CD4-positive, alpha-beta T cell treated with Interferon alpha-2 for 1 hour (primary cell): ENCODE data around the gene ZEB2.

Source experiments
- DNase-seq, 2 donors: peaks; one replicate each; pipeline ENCODE4 v3.0.0-alpha.2; 2020 to 2022

ZEB2 gene

GRCh38 chr2:144493027-144493809, 26.7 kb downstream of the ZEB2 start:
- DNase-seq, result no peak

GRCh38 chr2:144490857-144491256, 29.1 kb downstream of the ZEB2 start:
- DNase-seq, result no peak

- DNase-seq, result peak in 1 of 2 donors; percentile 40
These were observed 29.9 kb downstream of the ZEB2 start for GRCh38 chr2:144490017-144490416.

GRCh38 chr2:144489315-144489916, 30.5 kb downstream of the ZEB2 start:
- no peak for DNase-seq

GRCh38 chr2:144484201-144484948, 35.5 kb downstream of the ZEB2 start:
- DNase-seq, result no peak

GRCh38 chr2:144481666-144482065, 38.3 kb downstream of the ZEB2 start:
- no peak for DNase-seq

GRCh38 chr2:144481109-144481508, 38.8 kb downstream of the ZEB2 start:
- DNase-seq, result no peak

- no peak for DNase-seq
These were observed 39.6 kb downstream of the ZEB2 start for GRCh38 chr2:144480285-144480684.

- no peak for DNase-seq
These were observed 40.3 kb downstream of the ZEB2 start for GRCh38 chr2:144479659-144480058.

- no peak for DNase-seq
These were observed 40.8 kb downstream of the ZEB2 start for GRCh38 chr2:144479138-144479537.

GRCh38 chr2:144477957-144478311, 42.0 kb downstream of the ZEB2 start:
- DNase-seq, result no peak

- DNase-seq, result no peak
These were observed 42.5 kb downstream of the ZEB2 start for GRCh38 chr2:144477281-144477956.

GRCh38 chr2:144476682-144477081, 43.2 kb downstream of the ZEB2 start:
- no peak for DNase-seq

- no peak for DNase-seq
These were observed 44.2 kb downstream of the ZEB2 start for GRCh38 chr2:144475569-144476275.

- DNase-seq, result peak in 1 of 2 donors; percentile 45
These were observed 44.9 kb downstream of the ZEB2 start for GRCh38 chr2:144475044-144475443.

- DNase-seq, result no peak
These were observed 45.9 kb downstream of the ZEB2 start for GRCh38 chr2:144474017-144474416.

- DNase-seq, result no peak
These were observed 47.0 kb downstream of the ZEB2 start for GRCh38 chr2:144472911-144473310.

GRCh38 chr2:144472046-144472412, 47.9 kb downstream of the ZEB2 start:
- DNase-seq, result no peak

- peak in 1 of 2 donors; percentile 34 for DNase-seq
These were observed 48.4 kb downstream of the ZEB2 start for GRCh38 chr2:144471305-144472045.

GRCh38 chr2:144470816-144471215, 49.1 kb downstream of the ZEB2 start:
- DNase-seq, result no peak

GRCh38 chr2:144470334-144470733, 49.6 kb downstream of the ZEB2 start:
- no peak for DNase-seq

- DNase-seq, result no peak
These were observed 50.1 kb downstream of the ZEB2 start for GRCh38 chr2:144469798-144470197.
